ENCODE data around the gene TACO1. TPM values are rescaled to one million over a fixed set of nuclear protein-coding genes. Genes with fewer than 3 reads are reported as not detected.

The TACO1 gene
- polyA plus RNA-seq, 1 donor (not counting 4 experiments of a cell fraction or from before 2014, with no cell fraction given), result 23.5 TPM

- Histone ChIP-seq H3K9me1 (ENCODE audit: control insufficient read depth, extremely low read depth, insufficient read depth, low read length) (no peaks in the 10 kb centered on the region), H3K27me3 (ENCODE audit: control insufficient read depth, extremely low read depth, insufficient read depth, low read length) (no peaks in the 10 kb centered on the region), H3K4me3 (ENCODE audit: control insufficient read depth in 2 of 3, extremely low read depth in 1 of 3, insufficient read depth in 2 of 3, low read depth in 1 of 3, low read length in 3 of 3) (peak overlapping the region; percentile 71 to 82 (median 78)), H3K4me2 (ENCODE audit: control insufficient read depth, extremely low read depth, insufficient read depth, low read depth, low read length) (peak overlapping the region; percentile 90), H3K27ac (ENCODE audit: control insufficient read depth, insufficient read depth, low read length) (no peak overlapping the region), H3K9me3 (ENCODE audit: control insufficient read depth, low read depth, low read length) (no peaks in the 10 kb centered on the region), H3K4me1 (ENCODE audit: control insufficient read depth, extremely low read depth, insufficient read depth, low read length) (peaks cover 11% of the 10 kb centered on the region), H3K79me2 (ENCODE audit: control insufficient read depth, insufficient read depth, low read length) (peaks cover 32% of the 10 kb centered on the region), H3K36me3 (ENCODE audit: control insufficient read depth in 2 of 2, extremely low read depth in 1 of 2, insufficient read depth in 2 of 2, low read length in 2 of 2) (no peaks in the 10 kb centered on the region), H2AFZ (ENCODE audit: control insufficient read depth, low read length) (no peak overlapping the region), H3K9ac (ENCODE audit: control insufficient read depth, extremely low read depth, insufficient read depth, low read length) (peak overlapping the region; percentile 77), H4K20me1 (ENCODE audit: control insufficient read depth, extremely low read depth, insufficient read depth, low read length) (peaks cover 2% of the 10 kb centered on the region)
- TF ChIP-seq CTCF (optimal IDR thresholded peaks at IDR 0.05 in 1 of 3, IDR thresholded peaks at IDR 0.05 in 1 of 3, conservative IDR thresholded peaks at IDR 0.05 in 1 of 3; ENCODE audit: extremely low read depth in 1 of 3, insufficient read depth in 2 of 3, low read length in 3 of 3), result no peak
- TF ChIP-seq EZH2 (IDR thresholded peaks at IDR 0.05; ENCODE audit: low read length), result no peak
- DNase-seq (ENCODE audit: low read depth, low spot score), result no peak
- dilution Hi-C loops (cut with MboI; ENCODE audit: extremely low pct_ligation_motif_present, low sequenced_read_pairs), result no loop called here
- no peak for FAIRE-seq
These were observed 23.3 kb downstream of the TACO1 start for GRCh38 chr17:63623786-63624530.

GRCh38 chr17:63624531-63624880 lies 23.8 kb downstream of the TACO1 start:
- Histone ChIP-seq H3K27ac (ENCODE audit: control insufficient read depth, insufficient read depth, low read length) (no peak overlapping the region), H3K79me2 (ENCODE audit: control insufficient read depth, insufficient read depth, low read length) (peaks cover 32% of the 10 kb centered on the region), H3K4me1 (ENCODE audit: control insufficient read depth, extremely low read depth, insufficient read depth, low read length) (peaks cover 11% of the 10 kb centered on the region), H3K4me2 (ENCODE audit: control insufficient read depth, extremely low read depth, insufficient read depth, low read depth, low read length) (no peak overlapping the region), H4K20me1 (ENCODE audit: control insufficient read depth, extremely low read depth, insufficient read depth, low read length) (peaks cover 2% of the 10 kb centered on the region), H3K36me3 (ENCODE audit: control insufficient read depth in 2 of 2, extremely low read depth in 1 of 2, insufficient read depth in 2 of 2, low read length in 2 of 2) (no peaks in the 10 kb centered on the region), H3K9ac (ENCODE audit: control insufficient read depth, extremely low read depth, insufficient read depth, low read length) (no peak overlapping the region), H3K27me3 (ENCODE audit: control insufficient read depth, extremely low read depth, insufficient read depth, low read length) (no peaks in the 10 kb centered on the region), H2AFZ (ENCODE audit: control insufficient read depth, low read length) (no peak overlapping the region), H3K4me3 (ENCODE audit: control insufficient read depth in 2 of 3, extremely low read depth in 1 of 3, insufficient read depth in 2 of 3, low read depth in 1 of 3, low read length in 3 of 3) (no peak overlapping the region), H3K9me3 (ENCODE audit: control insufficient read depth, low read depth, low read length) (no peaks in the 10 kb centered on the region), H3K9me1 (ENCODE audit: control insufficient read depth, extremely low read depth, insufficient read depth, low read length) (no peaks in the 10 kb centered on the region)
- FAIRE-seq, result no peak
- no peak for DNase-seq (ENCODE audit: low read depth, low spot score)
- TF ChIP-seq EZH2 (IDR thresholded peaks at IDR 0.05; ENCODE audit: low read length), result no peak
- no peak for TF ChIP-seq CTCF (optimal IDR thresholded peaks at IDR 0.05 in 1 of 3, IDR thresholded peaks at IDR 0.05 in 1 of 3, conservative IDR thresholded peaks at IDR 0.05 in 1 of 3; ENCODE audit: extremely low read depth in 1 of 3, insufficient read depth in 2 of 3, low read length in 3 of 3)
- dilution Hi-C loops (cut with MboI; ENCODE audit: extremely low pct_ligation_motif_present, low sequenced_read_pairs), result no loop called here

Measured in keratinocyte (primary cell).